ENCODE measurements around the gene PTH2R. TPM values are rescaled to one million over a fixed set of nuclear protein-coding genes. Genes with fewer than 3 reads are reported as not detected.

PTH2R gene
- total RNA-seq, 1 experiment from 2014 or later: 0.12 TPM

GRCh38 chr2:208464205-208464604 is 57.6 kb downstream of the PTH2R start:
- H3K36me3 ChIP-seq (ENCODE audit: control insufficient read depth in 1 of 2, insufficient read depth in 2 of 2, low read length in 2 of 2): no peaks in the 10 kb centered on the region
- RAD21 ChIA-PET (ENCODE audit: low non-redundant PET in 1 of 2, low total read pairs in 2 of 2, uncharacterized antibody in 2 of 2, unreplicated experiment in 2 of 2): no interaction called here
- H3K79me2 ChIP-seq (ENCODE audit: insufficient read depth, low read length): no peaks in the 10 kb centered on the region
- TF ChIP-seq ATF3 (IDR thresholded peaks at IDR 0.05): no peak
- TF ChIP-seq YY1 (IDR thresholded peaks at IDR 0.05; ENCODE audit: extremely low read depth, insufficient replicate concordance, low read depth, low read length): no peak
- no peak for TF ChIP-seq EZH2 (IDR thresholded peaks at IDR 0.05)
- no peak for TF ChIP-seq FOSL1 (IDR thresholded peaks at IDR 0.05; ENCODE audit: low read depth)
- no peak for TF ChIP-seq SP1 (IDR thresholded peaks at IDR 0.05; ENCODE audit: low read depth)
- no peak for TF ChIP-seq POLR2AphosphoS5 (IDR thresholded peaks at IDR 0.05; ENCODE audit: low read depth, low read length)
- TF ChIP-seq ZNF274 (IDR thresholded peaks at IDR 0.05; ENCODE audit: low read depth, low read length): no peak
- TF ChIP-seq EGR1 (IDR thresholded peaks at IDR 0.05; ENCODE audit: low read depth): no peak
- TF ChIP-seq REST (IDR thresholded peaks at IDR 0.05; ENCODE audit: low read depth): no peak
- TF ChIP-seq TCF7L2 (IDR thresholded peaks at IDR 0.05; ENCODE audit: borderline replicate concordance, extremely low read depth, insufficient read depth, insufficient read length): no peak
- no peak for TF ChIP-seq POLR2A (IDR thresholded peaks at IDR 0.05; ENCODE audit: borderline replicate concordance, extremely low read depth, insufficient read depth, insufficient read length)
- TF ChIP-seq JUND (IDR thresholded peaks at IDR 0.05): no peak
- TF ChIP-seq CTCF (IDR thresholded peaks at IDR 0.05 in 2 of 3, conservative IDR thresholded peaks at IDR 0.05 in 1 of 3; ENCODE audit: borderline replicate concordance in 1 of 3, insufficient read depth in 1 of 3, low read depth in 2 of 3, low read length in 2 of 3): no peak
- no peak for TF ChIP-seq ELF1 (IDR thresholded peaks at IDR 0.05; ENCODE audit: borderline replicate concordance, low read depth)
- no peak for TF ChIP-seq CBX3 (IDR thresholded peaks at IDR 0.05; ENCODE audit: low read depth)
- TF ChIP-seq SRF (IDR thresholded peaks at IDR 0.05; ENCODE audit: low read depth): no peak
- no peak for TF ChIP-seq ZBTB33 (IDR thresholded peaks at IDR 0.05; ENCODE audit: extremely low read depth, insufficient replicate concordance, low read length)
- no peak for TF ChIP-seq RAD21 (IDR thresholded peaks at IDR 0.05; ENCODE audit: low read depth)
- no peak for TF ChIP-seq MAX (IDR thresholded peaks at IDR 0.05)
- no peak for TF ChIP-seq CEBPB (IDR thresholded peaks at IDR 0.05; ENCODE audit: low read depth)
- intact Hi-C loops (cut with micrococcal nuclease): no loop called here
- H4K20me1 ChIP-seq (ENCODE audit: insufficient read depth): no peaks in the 10 kb centered on the region
- no TSS peak for BruUV-seq (replicated peaks)
- H3K9me3 ChIP-seq (ENCODE audit: control insufficient read depth in 1 of 2, insufficient read depth in 1 of 2, low read depth in 1 of 2, low read length in 2 of 2): no peaks in the 10 kb centered on the region
- ATAC-seq (no peak), DNase-seq (ENCODE audit: low read depth, low spot score) (no peak)
- CTCF ChIA-PET: interaction anchor here (1.1 kb wide), 1 partner anchor 867 kb away, joined by 3 read pairs; no protein-coding TSS in a partner anchor
- no peaks in the 10 kb centered on the region for H3K9me2 ChIP-seq (ENCODE audit: insufficient read depth)
- H3K4me3 ChIP-seq (replicated peaks in 1 of 2; ENCODE audit: low read depth in 1 of 2, low read length in 2 of 2): no peak overlapping the region
- H3K27ac ChIP-seq (ENCODE audit: low read depth, low read length): no peak overlapping the region
- H3K9ac ChIP-seq (ENCODE audit: low read length): no peak overlapping the region
- no peaks in the 10 kb centered on the region for H3K4me1 ChIP-seq (ENCODE audit: control insufficient read depth in 1 of 2, insufficient read depth in 2 of 2, low read length in 2 of 2)
- no peak overlapping the region for H3K4me2 ChIP-seq (ENCODE audit: low read length)
- H3K27me3 ChIP-seq (ENCODE audit: insufficient read depth, low read length): 0 out of 2 replicates have a peak, but pooled peaks cover 6% of the 10 kb centered on the region
- H2AFZ ChIP-seq (ENCODE audit: low read depth, low read length, poor library complexity, severe bottlenecking): no peak overlapping the region
- POLR2A ChIA-PET: no interaction called here

Data from HCT116 (cell line).